GM10248 (cell line): Measurements from ENCODE around the gene GDF10.

Source experiments
- CTCF ChIA-PET: fragments of 300-600 bp; sonication (Branson Sonifier 250); formaldehyde crosslinking; extraction: SDS; loops from one replicate; lab custom pipeline; 2021; ENCODE audit warnings: antibody characterized with exemption; lab: Yijun Ruan, JAX
- POLR2A ChIA-PET: fragments of 350-650 bp; sonication (Branson Sonifier 250); formaldehyde crosslinking; extraction: SDS; loops from one replicate; lab custom pipeline; 2020; ENCODE audit warnings: antibody characterized with exemption; lab: Yijun Ruan, JAX
- DNase-seq: peaks from one replicate; pipeline ENCODE4 v3.0.0; 2012; ENCODE audit errors: extremely low spot score
- CTCF ChIP-seq: IDR thresholded peaks from 2 replicates; pipeline ENCODE4 v1.5.1; 2012; ENCODE audit warnings: mild to moderate bottlenecking, low read depth; ENCODE audit errors: extremely low read depth, missing control alignments, control extremely low read depth

The GDF10 gene

GRCh38 chr10:47285381-47286115 lies 14.4 kb upstream of the GDF10 start:
- ChIA-PET POLR2A (no interaction called here), CTCF (no interaction called here)
- no peak for TF ChIP-seq CTCF
- DNase-seq, result no peak

- CTCF ChIA-PET, result no interaction called here
Observed at GRCh38 chr10:47286116-47286505, 13.9 kb upstream of the GDF10 start.

GRCh38 chr10:47286591-47287315 lies 13.2 kb upstream of the GDF10 start:
- no peak for TF ChIP-seq CTCF
- CTCF ChIA-PET, result interaction anchor here (1.2 kb wide), 1 partner anchor 11 kb away, joined by 4 read pairs; no protein-coding TSS in a partner anchor
- no peak for DNase-seq
- POLR2A ChIA-PET, result no interaction called here

More at GRCh38 chr10:47286116-47286505, 13.9 kb upstream of the GDF10 start:
- POLR2A ChIA-PET, result no interaction called here
- no peak for TF ChIP-seq CTCF
- DNase-seq, result no peak

GRCh38 chr10:47287365-47287802 lies 12.6 kb upstream of the GDF10 start:
- no peak for DNase-seq
- TF ChIP-seq CTCF, result no peak
- ChIA-PET CTCF (interaction anchor here (1.2 kb wide), 1 partner anchor 10 kb away, joined by 4 read pairs; no protein-coding TSS in a partner anchor), POLR2A (no interaction called here)

GRCh38 chr10:47287805-47288204 lies 12.2 kb upstream of the GDF10 start:
- DNase-seq, result no peak
- POLR2A ChIA-PET, result no interaction called here
- TF ChIP-seq CTCF, result no peak
- CTCF ChIA-PET, result interaction anchor here (0.8 to 1.2 kb wide), 2 partner anchors 10 to 45 kb away, joined by 3 to 4 read pairs; no protein-coding TSS in a partner anchor

GRCh38 chr10:47288236-47288635 lies 11.8 kb upstream of the GDF10 start:
- no peak for DNase-seq
- CTCF ChIA-PET, result interaction anchor here (0.8 kb wide), 1 partner anchor 44 kb away, joined by 3 read pairs; no protein-coding TSS in a partner anchor
- TF ChIP-seq CTCF, result no peak
- POLR2A ChIA-PET, result no interaction called here
